Breast epithelium (tissue), 3 donors: ENCODE measurements around the gene TFAM.

Experiments used
- CTCF ChIP-seq, 3 donors: fragments of 450-650 bp; IDR thresholded peaks; one replicate each; pipeline ENCODE4 v1.5.1; 2016 to 2017; ENCODE audit warnings: antibody characterized with exemption in 3 of 3, mild to moderate bottlenecking in 3 of 3, moderate library complexity in 3 of 3
- POLR2A ChIP-seq: fragments of 450-650 bp; IDR thresholded peaks from one replicate; pipeline ENCODE4 v1.6.1; 2016; ENCODE audit warnings: antibody characterized with exemption, mild to moderate bottlenecking, moderate library complexity

- TF ChIP-seq CTCF (IDR thresholded peaks at IDR 0.05) (no peak), POLR2A (no peak)
Observed at GRCh38 chr10:58341947-58342346, 43.3 kb upstream of the TFAM start.
